ENCODE results near the gene DEFB124.
"Not testable (repeated sequence)": the region's sequence is repeated elsewhere in the genome, so short reads cannot be mapped to it uniquely, and the experiment has no call there.

- not testable (repeated sequence) for TF ChIP-seq CTCF, EZH2, EZH2phosphoT487 (IDR thresholded peaks at IDR 0.05)
Measured at GRCh38 chr20:31426891-31427551, 47.9 kb downstream of the DEFB124 start.

Data from neural progenitor cell (in vitro differentiated cells).